Measurements from ENCODE around the gene BMP2K.

Gene BMP2K

GRCh38 chr4:78776079-78776728, at the start of gene BMP2K:
Gene BMP2K, plus strand, starts transcription at chr4:78776350. Its CDS starts 194 bp downstream, at chr4:78776544.
- DNase-seq, result no peak

GRCh38 chr4:78726546-78726945, 49.6 kb upstream of the BMP2K start:
- no peak for DNase-seq

GRCh38 chr4:78732332-78733104, 43.6 kb upstream of the BMP2K start:
- DNase-seq, result no peak

- no peak for DNase-seq
These were observed 41.5 kb upstream of the BMP2K start for GRCh38 chr4:78734441-78735162.

- no peak for DNase-seq
These were observed 40.5 kb upstream of the BMP2K start for GRCh38 chr4:78735697-78736096.

GRCh38 chr4:78737035-78737434, 39.1 kb upstream of the BMP2K start:
- DNase-seq, result no peak

- no peak for DNase-seq
These were observed 38.2 kb upstream of the BMP2K start for GRCh38 chr4:78737973-78738372.

- no peak for DNase-seq
These were observed 33.9 kb upstream of the BMP2K start for GRCh38 chr4:78742300-78742699.

GRCh38 chr4:78747475-78747922, 28.7 kb upstream of the BMP2K start:
- no peak for DNase-seq

GRCh38 chr4:78748381-78748780, 27.8 kb upstream of the BMP2K start:
- no peak for DNase-seq

- no peak for DNase-seq
These were observed 26.7 kb upstream of the BMP2K start for GRCh38 chr4:78749258-78749971.

- DNase-seq, result no peak
These were observed 26.0 kb upstream of the BMP2K start for GRCh38 chr4:78749972-78750727.

GRCh38 chr4:78753091-78753490, 23.1 kb upstream of the BMP2K start:
- no peak for DNase-seq

- DNase-seq, result no peak
These were observed 21.3 kb upstream of the BMP2K start for GRCh38 chr4:78754872-78755271.

- DNase-seq, result no peak
These were observed 20.0 kb upstream of the BMP2K start for GRCh38 chr4:78756137-78756536.

GRCh38 chr4:78756776-78757175, 19.4 kb upstream of the BMP2K start:
- no peak for DNase-seq

GRCh38 chr4:78757574-78757973, 18.6 kb upstream of the BMP2K start:
- no peak for DNase-seq

- DNase-seq, result no peak
These were observed 18.1 kb upstream of the BMP2K start for GRCh38 chr4:78758085-78758484.

- DNase-seq, result no peak
These were observed 13.6 kb upstream of the BMP2K start for GRCh38 chr4:78762529-78762928.

- DNase-seq, result no peak
These were observed 12.9 kb upstream of the BMP2K start for GRCh38 chr4:78763251-78763650.

- no peak for DNase-seq
These were observed 12.3 kb upstream of the BMP2K start for GRCh38 chr4:78763763-78764387.

- no peak for DNase-seq
These were observed 11.6 kb upstream of the BMP2K start for GRCh38 chr4:78764498-78764961.
